ENCODE data around the gene SH3BP1.
"Not testable (repeated sequence)": the region's sequence is repeated elsewhere in the genome, so short reads cannot be mapped to it uniquely, and the experiment has no call there.

GRCh38 chr22:37656583-37656982, 17.1 kb downstream of the SH3BP1 start:
- not testable (repeated sequence) for TF ChIP-seq CTCF (IDR thresholded peaks at IDR 0.05); RNF2 (IDR thresholded peaks at IDR 0.05; ENCODE audit: borderline replicate concordance, low read depth); MAX (IDR thresholded peaks at IDR 0.05); RCOR1 (IDR thresholded peaks at IDR 0.05; ENCODE audit: low read depth, low read length); POLR2A (IDR thresholded peaks at IDR 0.05; ENCODE audit: low read length); HMGXB4 (CRISPR knock-in tag; IDR thresholded peaks at IDR 0.05; ENCODE audit: borderline replicate concordance); BCL3 (IDR thresholded peaks at IDR 0.05); RAD21 (conservative IDR thresholded peaks at IDR 0.05 in 1 of 2, IDR thresholded peaks at IDR 0.05 in 1 of 2)
